SK-MEL-5 (cell line): Measurements from ENCODE around the gene TAF11L11. TPM values are rescaled to one million over a fixed set of nuclear protein-coding genes. Genes with fewer than 3 reads are reported as not detected.

Experiments
- small RNA-seq, 2 experiments: library from RNA; depleted of rRNA; stranded (forward); fragments of <200 nt; gene quantifications; one replicate each; pipeline ENCODE3, GENCODE V24; 2014
- total RNA-seq: library from RNA; depleted of rRNA; stranded (reverse); fragments of >200 nt; shearing (Covaris generic); gene quantifications from 2 replicates; pipeline ENCODE4 v1.2.3, GENCODE V29; 2014; rRNA removed

The TAF11L11 gene
- total RNA-seq, 1 experiment from 2014 or later, result not detected

Small RNA genes lying within 50 kb of the gene (small RNA-seq; reads per million reads assigned to genes)
- gene AC233724.1 (0 reads per million in 2 experiments), gene AC233724.2 (0 reads per million in 2 experiments), gene AC233724.3 (0 reads per million in 2 experiments), gene AC233724.4 (0 reads per million in 2 experiments), gene AC233724.6 (0 reads per million in 2 experiments), gene AC233724.7 (0 reads per million in 2 experiments)

Other genes with a start within 250 kb of the TAF11L11 start
- gene TAF11L2, start 106.0 kb upstream of the TAF11L11 start, total RNA-seq, result not detected in 2 replicates
- gene TAF11L3, start 85.8 kb upstream of the TAF11L11 start, total RNA-seq, result not detected in 2 replicates
- gene TAF11L4, start 82.4 kb upstream of the TAF11L11 start, total RNA-seq, result not detected in 2 replicates
- not detected in 2 replicates for gene TAF11L5, start 78.9 kb upstream of the TAF11L11 start, total RNA-seq
- gene TAF11L6, start 75.5 kb upstream of the TAF11L11 start, total RNA-seq, result not detected in 2 replicates
- gene TAF11L7, start 18.4 kb upstream of the TAF11L11 start, total RNA-seq, result not detected in 2 replicates
- not detected in 2 replicates for gene TAF11L8, start 13.2 kb upstream of the TAF11L11 start, total RNA-seq
- gene TAF11L9, start 9.8 kb upstream of the TAF11L11 start, total RNA-seq, result not detected in 2 replicates
- gene TAF11L10, start 6.4 kb upstream of the TAF11L11 start, total RNA-seq, result not detected in 2 replicates
- gene TAF11L12, start 6.2 kb downstream of the TAF11L11 start, total RNA-seq, result not detected in 2 replicates
- gene TAF11L13, start 27.9 kb downstream of the TAF11L11 start, total RNA-seq, result not detected in 2 replicates
- not detected in 2 replicates for gene TAF11L14, start 30.3 kb downstream of the TAF11L11 start, total RNA-seq